GM12873 (cell line): ENCODE results near the gene KRTAP4-16.

Experiments
- TF ChIP-seq, protein P1 (sequence below): IDR thresholded peaks from 2 replicates; pipeline ENCODE4 v1.5.1; 2012; ENCODE audit warnings: low read depth, mild to moderate bottlenecking, moderate library complexity, low read length, control low read depth; ENCODE audit not compliant: insufficient read depth; ENCODE audit errors: missing control alignments

The KRTAP4-16 gene

DNA sequence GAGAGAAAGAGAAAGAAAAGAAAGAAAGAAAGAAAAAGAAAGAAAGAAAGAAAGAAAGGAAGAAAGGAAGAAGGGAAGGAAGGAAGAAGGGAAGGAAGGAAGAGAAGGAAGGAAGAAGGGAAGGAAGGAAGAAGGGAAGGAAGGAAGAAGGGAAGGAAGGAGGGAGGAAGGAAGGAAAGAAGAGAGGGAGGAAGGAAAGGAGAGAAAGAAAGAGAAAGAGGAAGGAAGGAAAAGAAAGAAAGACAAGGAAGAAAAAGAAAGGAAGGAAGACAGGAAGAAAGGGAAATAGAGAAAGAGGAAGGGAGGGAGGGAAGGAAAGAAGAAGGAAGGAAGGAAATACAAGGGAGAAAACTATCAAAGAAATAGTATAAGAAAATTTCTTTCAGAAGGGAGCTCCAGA, 25.2 kb downstream of the KRTAP4-16 start:
- TF ChIP-seq, protein P1, sequence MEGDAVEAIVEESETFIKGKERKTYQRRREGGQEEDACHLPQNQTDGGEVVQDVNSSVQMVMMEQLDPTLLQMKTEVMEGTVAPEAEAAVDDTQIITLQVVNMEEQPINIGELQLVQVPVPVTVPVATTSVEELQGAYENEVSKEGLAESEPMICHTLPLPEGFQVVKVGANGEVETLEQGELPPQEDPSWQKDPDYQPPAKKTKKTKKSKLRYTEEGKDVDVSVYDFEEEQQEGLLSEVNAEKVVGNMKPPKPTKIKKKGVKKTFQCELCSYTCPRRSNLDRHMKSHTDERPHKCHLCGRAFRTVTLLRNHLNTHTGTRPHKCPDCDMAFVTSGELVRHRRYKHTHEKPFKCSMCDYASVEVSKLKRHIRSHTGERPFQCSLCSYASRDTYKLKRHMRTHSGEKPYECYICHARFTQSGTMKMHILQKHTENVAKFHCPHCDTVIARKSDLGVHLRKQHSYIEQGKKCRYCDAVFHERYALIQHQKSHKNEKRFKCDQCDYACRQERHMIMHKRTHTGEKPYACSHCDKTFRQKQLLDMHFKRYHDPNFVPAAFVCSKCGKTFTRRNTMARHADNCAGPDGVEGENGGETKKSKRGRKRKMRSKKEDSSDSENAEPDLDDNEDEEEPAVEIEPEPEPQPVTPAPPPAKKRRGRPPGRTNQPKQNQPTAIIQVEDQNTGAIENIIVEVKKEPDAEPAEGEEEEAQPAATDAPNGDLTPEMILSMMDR, result no peak

DNA sequence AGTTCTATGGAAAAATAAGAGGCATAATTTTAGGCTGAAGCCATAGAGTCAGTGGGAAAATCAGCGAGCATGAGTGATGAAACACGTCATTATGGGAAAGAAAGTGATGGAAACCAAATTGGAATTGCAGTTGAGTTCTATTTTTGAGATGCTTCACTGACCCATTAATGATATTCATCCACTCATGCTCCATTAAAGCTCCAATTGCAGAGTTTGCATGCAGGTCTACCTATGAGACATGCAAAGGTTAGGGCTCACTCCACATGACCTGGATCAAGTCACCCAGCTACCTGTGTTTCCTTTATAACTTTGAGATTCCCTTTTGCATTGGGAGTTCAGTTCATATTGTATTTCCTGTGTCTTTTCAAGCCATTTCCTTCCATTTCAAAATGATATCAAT, 28.3 kb downstream of the KRTAP4-16 start:
- TF ChIP-seq, protein P1, result no peak

DNA sequence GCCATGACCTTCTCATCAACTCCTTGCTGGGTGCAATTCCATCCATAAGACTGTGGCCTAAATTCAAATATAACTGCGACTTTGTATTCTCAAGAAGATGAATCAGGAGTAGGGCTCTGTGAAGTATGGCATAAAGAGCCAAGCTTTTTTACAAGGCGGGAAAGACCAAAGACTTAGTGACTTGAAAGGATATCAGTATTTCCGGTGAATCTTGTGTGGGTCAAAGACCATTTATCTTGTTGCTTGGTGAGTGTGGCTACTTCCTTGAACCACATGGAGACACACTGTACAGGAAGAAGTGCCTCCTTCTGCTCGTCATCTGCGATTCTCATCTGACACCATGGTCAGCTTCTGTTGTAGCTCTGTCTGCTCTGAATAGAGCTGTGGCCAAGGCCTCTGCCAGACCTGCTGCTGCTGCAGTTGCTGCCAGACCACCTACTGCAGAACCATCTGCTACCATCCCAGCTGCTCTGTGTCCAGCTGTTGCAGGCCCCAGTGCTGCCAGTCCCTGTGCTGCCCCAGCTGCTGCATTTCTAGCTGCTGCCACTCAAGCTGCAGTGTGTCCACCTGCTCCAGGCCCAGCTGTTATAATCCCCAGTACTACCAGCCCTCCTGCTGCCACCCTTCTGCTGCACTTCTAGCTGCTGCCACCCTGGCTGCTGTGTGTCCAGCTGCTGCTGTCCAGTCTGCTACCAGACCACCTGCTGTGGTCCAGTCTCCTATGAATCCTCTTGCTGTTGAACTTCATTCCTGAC, 30.2 kb downstream of the KRTAP4-16 start:
- TF ChIP-seq, protein P1, result no peak

DNA sequence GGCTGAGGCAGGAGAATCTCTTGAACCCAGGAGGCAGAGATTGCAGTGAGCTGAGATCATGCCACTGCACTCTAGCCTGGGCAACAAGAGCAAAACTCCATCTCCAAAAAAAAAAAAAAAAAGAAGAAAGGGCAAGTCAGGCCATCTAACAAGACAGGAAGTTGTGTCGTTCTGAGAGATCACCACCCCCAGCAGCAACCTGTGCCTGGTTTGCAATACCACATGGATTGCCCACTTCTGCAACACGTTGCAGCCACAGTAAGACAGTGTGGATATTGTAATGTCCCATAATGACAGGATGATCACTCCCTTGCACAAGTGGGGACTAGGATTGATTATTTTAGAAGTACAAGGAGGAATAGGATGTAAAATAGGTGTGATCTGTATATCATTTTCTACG, 33.0 kb downstream of the KRTAP4-16 start:
- TF ChIP-seq, protein P1, result no peak

DNA sequence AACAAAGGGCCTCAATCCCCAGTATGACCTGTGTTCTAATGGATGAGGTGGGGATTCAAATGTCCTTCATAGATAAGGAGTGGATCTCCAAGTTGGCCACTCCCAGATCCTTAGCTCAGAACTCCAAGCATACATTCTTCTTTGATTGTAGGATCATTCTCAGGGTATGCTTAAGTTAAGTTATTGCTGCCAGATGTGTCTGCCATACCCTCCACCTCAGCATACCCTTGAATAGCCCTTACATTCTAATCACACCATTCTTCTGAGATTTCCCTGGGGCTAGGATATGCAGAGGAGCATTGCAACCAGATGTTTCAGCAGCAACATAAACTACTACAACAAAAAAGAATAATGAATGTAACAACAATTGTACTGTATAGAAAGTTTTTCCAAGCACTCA, 34.7 kb downstream of the KRTAP4-16 start:
- TF ChIP-seq, protein P1, result no peak

DNA sequence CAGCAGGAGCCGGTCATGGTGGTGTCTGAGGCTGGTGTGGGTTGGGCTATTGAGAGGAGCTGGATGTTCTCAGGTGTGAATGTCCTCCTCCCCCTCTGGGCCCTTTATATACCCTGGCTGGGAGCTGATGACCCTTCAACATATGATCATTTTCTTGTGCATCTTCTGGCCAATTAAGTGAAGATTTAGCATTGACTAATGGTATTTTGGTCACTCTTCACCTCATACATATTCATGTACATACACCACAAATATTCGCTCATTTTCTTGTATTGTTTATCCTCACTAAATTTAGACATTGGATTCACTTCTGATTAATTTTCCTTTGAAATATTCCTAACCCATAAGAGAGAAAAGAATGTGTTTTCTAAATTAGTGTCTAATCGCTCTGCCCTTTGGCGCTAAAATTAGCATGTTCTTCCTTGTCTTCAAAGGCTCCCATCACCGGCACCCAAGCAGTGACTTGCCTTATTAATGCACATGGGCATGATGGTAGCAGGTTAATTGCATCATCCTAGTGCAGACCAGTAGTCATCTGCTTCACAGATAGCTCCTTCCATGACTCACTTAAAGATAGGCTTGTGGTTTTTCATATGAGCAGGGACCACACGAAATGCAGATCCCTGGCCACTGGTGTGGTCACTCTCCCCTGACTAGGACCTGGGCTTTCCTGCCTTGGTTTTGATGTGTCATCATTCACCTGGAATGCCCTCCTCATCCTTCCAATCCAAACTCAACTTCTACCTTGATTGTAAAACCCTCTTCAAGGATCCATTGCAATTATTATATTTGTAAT, 36.0 kb downstream of the KRTAP4-16 start, which contains the start of gene KRTAP2-4:
Gene KRTAP2-4, minus strand, starts transcription at position 51 of the 796 bp plus-strand sequence. Its CDS starts 34 bp downstream, at position 17.
- TF ChIP-seq, protein P1, result no peak

DNA sequence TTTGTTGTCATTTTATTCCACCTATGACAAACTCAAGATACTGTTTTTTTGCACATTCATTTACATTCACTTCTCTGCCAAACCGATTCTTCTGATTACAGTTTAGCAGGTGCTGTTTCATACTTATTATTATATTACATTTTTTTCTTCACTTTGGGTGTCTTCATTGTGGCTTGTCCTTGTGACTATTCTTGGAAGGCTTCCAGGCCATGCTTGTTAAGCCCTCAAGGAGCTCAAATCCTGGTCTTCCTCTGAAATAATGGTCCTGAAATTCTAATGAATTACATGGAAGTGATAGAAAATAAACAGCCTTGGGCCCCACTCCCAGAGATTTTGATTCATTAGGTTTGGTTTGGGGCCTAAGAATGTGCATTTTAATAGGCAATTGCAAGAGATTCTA, 37.7 kb downstream of the KRTAP4-16 start:
- TF ChIP-seq, protein P1, result no peak
